OCI-LY3 (cell line): Measurements from ENCODE around the gene CASP10.
A peak's percentile ranks its signal among the peaks of the same experiment; 100 is the strongest.

Experiments
- H2AFZ ChIP-seq: fragments of 200-600, 300-600 bp; shearing (Covaris generic); 2 replicates; pipeline ENCODE4 v1.6.0; 2014; ENCODE audit warnings: antibody characterized with exemption, low read depth, low read length
- H3K27ac ChIP-seq: fragments of 200-600, 300-600 bp; sonication (generic); 2 replicates; pipeline ENCODE4 v1.5.1; 2014; ENCODE audit warnings: mild to moderate bottlenecking, low read length, moderate library complexity, mixed read lengths
- H3K27me3 ChIP-seq: fragments of 200-600, 300-600 bp; sonication (generic); 2 replicates; pipeline ENCODE4 v1.6.1; 2014; ENCODE audit warnings: low read depth, low read length, mixed read lengths
- H3K36me3 ChIP-seq: fragments of 200-600, 300-600 bp; sonication (generic); replicated peaks from 2 replicates; pipeline ENCODE3; 2014; ENCODE audit warnings: low read depth, low read length, mixed read lengths
- H3K4me1 ChIP-seq: fragments of 300-600, 200-600 bp; sonication (generic); 2 replicates; pipeline ENCODE4 v1.6.1; 2014; ENCODE audit warnings: low read length, mixed read lengths
- H3K4me2 ChIP-seq: fragments of 200-600, 300-600 bp; sonication (generic); 2 replicates; pipeline ENCODE4 v1.6.1; 2014; ENCODE audit warnings: low read length, mixed read lengths
- H3K4me3 ChIP-seq: fragments of 300-600, 200-600 bp; sonication (generic); 2 replicates; pipeline ENCODE4 v1.5.1; 2014; ENCODE audit warnings: antibody characterized with exemption, mild to moderate bottlenecking, low read length, moderate library complexity
- H3K79me2 ChIP-seq: fragments of 300-600, 200-600 bp; shearing (Covaris generic); 2 replicates; pipeline ENCODE4 v1.6.1; 2014; ENCODE audit warnings: mild to moderate bottlenecking, low read length, mixed read lengths
- H3K9ac ChIP-seq: fragments of 300-600, 200-600 bp; shearing (Covaris generic); 2 replicates; pipeline ENCODE4 v1.6.0; 2014; ENCODE audit warnings: mild to moderate bottlenecking, low read length, moderate library complexity
- H3K9me3 ChIP-seq: fragments of 200-600, 300-600 bp; shearing (Covaris generic); 2 replicates; pipeline ENCODE4 v1.6.1; 2014; ENCODE audit warnings: low read length, mixed read lengths; ENCODE audit not compliant: insufficient read depth
- H4K20me1 ChIP-seq: fragments of 200-600, 300-600 bp; sonication (generic); 2 replicates; pipeline ENCODE4 v1.6.1; 2016; ENCODE audit warnings: low read length, mixed read lengths; ENCODE audit not compliant: insufficient read depth
- EZH2phosphoT487 ChIP-seq: fragments of 200-600 bp; shearing (Covaris generic); IDR thresholded peaks from 2 replicates; pipeline ENCODE4 v1.6.1; 2018; ENCODE audit warnings: antibody characterized with exemption, mixed run types, low read depth
- TF ChIP-seq, protein P1 (sequence below): fragments of 200-600, 300-600 bp; sonication (generic); IDR thresholded peaks from 2 replicates; pipeline ENCODE4 v1.5.1; 2014; ENCODE audit warnings: antibody characterized with exemption, low read length, low read depth

The CASP10 gene

DNA sequence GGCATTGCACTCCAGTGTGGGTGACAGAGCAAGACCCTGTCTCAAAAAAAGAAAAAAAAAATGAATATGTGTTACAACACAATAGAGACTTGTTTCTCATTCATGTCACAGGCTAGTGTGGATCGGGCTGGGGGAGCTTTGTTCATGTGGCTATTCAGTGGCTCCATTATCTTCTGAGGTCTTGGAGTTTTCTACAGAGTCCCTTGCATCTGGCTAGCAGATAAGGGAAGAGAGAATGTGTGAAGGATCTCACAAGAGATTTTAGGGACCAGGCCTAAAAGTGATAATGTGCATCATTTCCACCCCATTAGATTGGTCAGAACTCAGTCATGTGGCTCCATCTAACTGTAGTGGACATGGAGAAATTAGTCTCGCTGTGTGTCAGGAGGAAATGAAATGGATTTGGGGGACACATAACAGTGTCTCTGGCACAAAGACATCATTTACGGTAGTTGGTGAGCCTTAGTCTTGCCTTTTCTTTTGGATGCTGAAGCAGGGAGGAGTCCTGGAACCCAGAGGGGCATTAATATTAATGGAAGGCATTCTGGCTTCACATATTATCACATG lies 32.4 kb upstream of the CASP10 start:
- Histone ChIP-seq H3K79me2 (peaks cover 90% of the 10 kb centered on the region), H4K20me1 (peaks cover 78% of the 10 kb centered on the region), H2AFZ (no peak overlapping the region), H3K27ac (peak overlapping the region; percentile 80), H3K4me3 (peak overlapping the region; percentile 51), H3K4me2 (peak overlapping the region; percentile 59), H3K9ac (peak overlapping the region; percentile 33; the same call in 1 of the 2 replicates), H3K9me3 (no peaks in the 10 kb centered on the region), H3K27me3 (no peaks in the 10 kb centered on the region), H3K36me3 (peaks cover 67% of the 10 kb centered on the region), H3K4me1 (peaks cover 72% of the 10 kb centered on the region)
- TF ChIP-seq, protein P1, sequence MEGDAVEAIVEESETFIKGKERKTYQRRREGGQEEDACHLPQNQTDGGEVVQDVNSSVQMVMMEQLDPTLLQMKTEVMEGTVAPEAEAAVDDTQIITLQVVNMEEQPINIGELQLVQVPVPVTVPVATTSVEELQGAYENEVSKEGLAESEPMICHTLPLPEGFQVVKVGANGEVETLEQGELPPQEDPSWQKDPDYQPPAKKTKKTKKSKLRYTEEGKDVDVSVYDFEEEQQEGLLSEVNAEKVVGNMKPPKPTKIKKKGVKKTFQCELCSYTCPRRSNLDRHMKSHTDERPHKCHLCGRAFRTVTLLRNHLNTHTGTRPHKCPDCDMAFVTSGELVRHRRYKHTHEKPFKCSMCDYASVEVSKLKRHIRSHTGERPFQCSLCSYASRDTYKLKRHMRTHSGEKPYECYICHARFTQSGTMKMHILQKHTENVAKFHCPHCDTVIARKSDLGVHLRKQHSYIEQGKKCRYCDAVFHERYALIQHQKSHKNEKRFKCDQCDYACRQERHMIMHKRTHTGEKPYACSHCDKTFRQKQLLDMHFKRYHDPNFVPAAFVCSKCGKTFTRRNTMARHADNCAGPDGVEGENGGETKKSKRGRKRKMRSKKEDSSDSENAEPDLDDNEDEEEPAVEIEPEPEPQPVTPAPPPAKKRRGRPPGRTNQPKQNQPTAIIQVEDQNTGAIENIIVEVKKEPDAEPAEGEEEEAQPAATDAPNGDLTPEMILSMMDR, result no peak
- TF ChIP-seq EZH2phosphoT487, result no peak

- no peak overlapping the region for H2AFZ ChIP-seq
- peaks cover 76% of the 10 kb centered on the region for H4K20me1 ChIP-seq
- peak overlapping the region; percentile 80 for H3K27ac ChIP-seq
- peak overlapping the region; percentile 59 for H3K4me2 ChIP-seq
- H3K27me3 ChIP-seq, result no peaks in the 10 kb centered on the region
- H3K36me3 ChIP-seq, result peaks cover 71% of the 10 kb centered on the region
- peaks cover 79% of the 10 kb centered on the region for H3K4me1 ChIP-seq
- H3K79me2 ChIP-seq, result peaks cover 90% of the 10 kb centered on the region
- H3K4me3 ChIP-seq, result peak overlapping the region; percentile 51
- no peaks in the 10 kb centered on the region for H3K9me3 ChIP-seq
- TF ChIP-seq, protein P1, result no peak
- TF ChIP-seq EZH2phosphoT487, result no peak
- peak overlapping the region; percentile 33 for H3K9ac ChIP-seq
Measured at GRCh38 chr2:201151127-201151981, 31.6 kb upstream of the CASP10 start.

DNA sequence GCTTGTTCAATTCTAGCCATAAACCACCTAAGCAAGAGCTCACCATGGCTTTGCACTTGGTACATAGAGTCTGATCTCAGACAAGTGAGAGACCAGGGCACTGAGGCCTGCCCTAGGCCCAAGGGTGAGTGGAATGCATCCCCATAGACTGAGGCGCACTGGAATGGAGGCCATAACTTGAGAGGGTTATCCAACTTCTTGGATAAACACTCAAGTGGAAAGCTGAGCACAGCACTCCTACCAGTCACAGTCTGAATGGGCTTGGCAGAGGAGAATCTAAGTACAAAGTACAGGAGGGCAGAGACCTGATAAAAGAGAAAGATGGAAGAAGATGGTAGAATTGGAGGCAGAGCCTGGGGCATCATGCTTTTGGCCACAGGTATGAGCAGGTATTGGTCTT lies 30.4 kb upstream of the CASP10 start:
- Histone ChIP-seq H3K9ac (no peak overlapping the region), H2AFZ (no peak overlapping the region), H3K27me3 (no peaks in the 10 kb centered on the region), H3K4me1 (peaks cover 85% of the 10 kb centered on the region), H3K36me3 (peaks cover 71% of the 10 kb centered on the region), H3K9me3 (no peaks in the 10 kb centered on the region), H3K27ac (peak overlapping the region; percentile 80), H3K4me3 (no peak overlapping the region), H4K20me1 (peaks cover 68% of the 10 kb centered on the region), H3K79me2 (peaks cover 91% of the 10 kb centered on the region), H3K4me2 (no peak overlapping the region)
- no peak for TF ChIP-seq EZH2phosphoT487
- TF ChIP-seq, protein P1, result no peak

- Histone ChIP-seq H4K20me1 (peaks cover 68% of the 10 kb centered on the region), H3K9me3 (no peaks in the 10 kb centered on the region), H3K36me3 (peaks cover 71% of the 10 kb centered on the region), H3K4me3 (no peak overlapping the region), H3K27ac (peak overlapping the region; percentile 80), H3K4me1 (peaks cover 91% of the 10 kb centered on the region), H3K9ac (no peak overlapping the region), H3K79me2 (peaks cover 95% of the 10 kb centered on the region), H2AFZ (no peak overlapping the region), H3K4me2 (no peak overlapping the region), H3K27me3 (no peaks in the 10 kb centered on the region)
- TF ChIP-seq, protein P1, result no peak
- no peak for TF ChIP-seq EZH2phosphoT487
Measured at GRCh38 chr2:201152999-201153815, 29.7 kb upstream of the CASP10 start.
